Spleen (tissue), 7 donors: Measurements from ENCODE around the gene ITPR1.
"Not testable (repeated sequence)": the region's sequence is repeated elsewhere in the genome, so short reads cannot be mapped to it uniquely, and the experiment has no call there.

Source experiments
- CTCF ChIP-seq, 11 experiments: fragments of 200-600 bp in 7 of 11; fragments of 450-650 bp in 4 of 11; sonication (generic) in 4 of 11; IDR thresholded peaks in 8 of 11; conservative IDR thresholded peaks in 3 of 11; 1 replicate in 7 of 11; 2 replicates in 4 of 11; pipeline versions ENCODE4 v1.4.0 to v1.8.0; 2016 to 2021; ENCODE audit warnings: antibody characterized with exemption in 11 of 11, inconsistent platforms in 4 of 11, mild to moderate bottlenecking in 1 of 11
- POLR2AphosphoS5 ChIP-seq, 3 donors: sonication (generic); formaldehyde crosslinking; IDR thresholded peaks; one replicate each; pipeline ENCODE4 v1.5.1; 2017; ENCODE audit warnings: antibody characterized with exemption in 3 of 3
- donor health status: DM: no; HTN: no; CAD: no; lungs with moderate emphysema.
- donor health status: DM: no; HTN: no; CAD: no.
- donor health status: DM: no; HTN: no; CAD: no.

GRCh38 chr3:4590849-4591248 lies 97.7 kb downstream of the ITPR1 start:
- TF ChIP-seq POLR2AphosphoS5 (IDR thresholded peaks at IDR 0.05); CTCF (IDR thresholded peaks at IDR 0.05 in 8 of 11, conservative IDR thresholded peaks at IDR 0.05 in 3 of 11): not testable (repeated sequence)
